Measurements from ENCODE around the gene PPL. TPM values are rescaled to one million over a fixed set of nuclear protein-coding genes. Genes with fewer than 3 reads are reported as not detected.

Gene PPL
- total RNA-seq, 1 donor from 2014 or later: 21.0 TPM

- no peak for DNase-seq (ENCODE audit: low read depth)
- no peak for TF ChIP-seq CTCF (conservative IDR thresholded peaks at IDR 0.05; ENCODE audit: low read depth, low read length)
- no peak overlapping the region for H3K4me3 ChIP-seq (ENCODE audit: low read depth, low read length)
Measured at GRCh38 chr16:4928227-4928626, 8.7 kb downstream of the PPL start.

- no peak for DNase-seq (ENCODE audit: low read depth)
- TF ChIP-seq CTCF (conservative IDR thresholded peaks at IDR 0.05; ENCODE audit: low read depth, low read length): no peak
Measured at GRCh38 chr16:4927661-4928060, 9.3 kb downstream of the PPL start.

GRCh38 chr16:4926928-4927327, 10.0 kb downstream of the PPL start:
- no peak for DNase-seq (ENCODE audit: low read depth)
- no peak overlapping the region for H3K4me3 ChIP-seq (ENCODE audit: low read depth, low read length)
- no peak for TF ChIP-seq CTCF (conservative IDR thresholded peaks at IDR 0.05; ENCODE audit: low read depth, low read length)

More at GRCh38 chr16:4927661-4928060, 9.3 kb downstream of the PPL start:
- H3K4me3 ChIP-seq (ENCODE audit: low read depth, low read length): no peak overlapping the region

- H3K4me3 ChIP-seq (ENCODE audit: low read depth, low read length): no peak overlapping the region
- no peak for DNase-seq (ENCODE audit: low read depth)
- TF ChIP-seq CTCF (conservative IDR thresholded peaks at IDR 0.05; ENCODE audit: low read depth, low read length): no peak
Measured at GRCh38 chr16:4925791-4926190, 11.2 kb downstream of the PPL start.

- no peak for DNase-seq (ENCODE audit: low read depth)
- H3K4me3 ChIP-seq (ENCODE audit: low read depth, low read length): no peak overlapping the region
- no peak for TF ChIP-seq CTCF (conservative IDR thresholded peaks at IDR 0.05; ENCODE audit: low read depth, low read length)
Measured at GRCh38 chr16:4925293-4925607, 11.7 kb downstream of the PPL start.

GRCh38 chr16:4924593-4925292, 12.2 kb downstream of the PPL start:
- TF ChIP-seq CTCF (conservative IDR thresholded peaks at IDR 0.05; ENCODE audit: low read depth, low read length): no peak
- H3K4me3 ChIP-seq (ENCODE audit: low read depth, low read length): no peak overlapping the region
- no peak for DNase-seq (ENCODE audit: low read depth)

GRCh38 chr16:4923853-4924252, 13.1 kb downstream of the PPL start:
- no peak for TF ChIP-seq CTCF (conservative IDR thresholded peaks at IDR 0.05; ENCODE audit: low read depth, low read length)

More at GRCh38 chr16:4923853-4924252, 13.1 kb downstream of the PPL start:
- H3K4me3 ChIP-seq (ENCODE audit: low read depth, low read length): no peak overlapping the region
- DNase-seq (ENCODE audit: low read depth): no peak
